Stimulated activated CD8-positive, alpha-beta memory T cell treated with anti-CD3 and anti-CD28 coated beads, Interleukin-2, amount 100 ng/mL, for 1 hour (primary cell): Measurements from ENCODE around the gene GET4.

Experiments used
- DNase-seq, 2 donors: peaks; one replicate each; pipeline ENCODE4 v3.0.0-alpha.2; 2020; ENCODE audit warnings: low read depth in 2 of 2

The GET4 gene

GRCh38 chr7:898855-899681 lies 22.7 kb downstream of the GET4 start:
- DNase-seq = no peak

- no peak for DNase-seq
Measured at GRCh38 chr7:899806-900205, 23.5 kb downstream of the GET4 start.

- DNase-seq = no peak
Measured at GRCh38 chr7:900331-901040, 24.1 kb downstream of the GET4 start.

GRCh38 chr7:901041-901387 lies 24.7 kb downstream of the GET4 start:
- no peak for DNase-seq

GRCh38 chr7:901388-902154 lies 25.2 kb downstream of the GET4 start:
- DNase-seq = no peak

GRCh38 chr7:902996-903395 lies 26.6 kb downstream of the GET4 start:
- DNase-seq = no peak

GRCh38 chr7:903921-904755 lies 27.8 kb downstream of the GET4 start:
- DNase-seq = no peak

GRCh38 chr7:904847-905246 lies 28.5 kb downstream of the GET4 start:
- no peak for DNase-seq

GRCh38 chr7:906776-907157 lies 30.4 kb downstream of the GET4 start:
- no peak for DNase-seq

GRCh38 chr7:907158-907980 lies 31.0 kb downstream of the GET4 start:
- DNase-seq = no peak

GRCh38 chr7:908159-908581 lies 31.8 kb downstream of the GET4 start:
- DNase-seq = no peak

- DNase-seq = peak in 1 of 2 donors; percentile 50
Measured at GRCh38 chr7:908591-909357, 32.4 kb downstream of the GET4 start.

- no peak for DNase-seq
Measured at GRCh38 chr7:909358-910329, 33.3 kb downstream of the GET4 start.

GRCh38 chr7:910441-910861 lies 34.1 kb downstream of the GET4 start:
- DNase-seq = no peak

- DNase-seq = no peak
Measured at GRCh38 chr7:910931-911431, 34.6 kb downstream of the GET4 start.

GRCh38 chr7:911791-912480 lies 35.6 kb downstream of the GET4 start:
- DNase-seq = no peak

- DNase-seq = no peak
Measured at GRCh38 chr7:913736-914520, 37.6 kb downstream of the GET4 start.
